Loucy (cell line): Measurements from ENCODE around the gene ARL6IP4.

Experiments
- H2AFZ ChIP-seq: fragments of 200-600 bp; sonication (generic); 2 replicates; pipeline ENCODE4 v1.6.0; 2016; ENCODE audit warnings: antibody characterized with exemption, mild to moderate bottlenecking, low read length, moderate library complexity
- H3F3A ChIP-seq: fragments of 200-600 bp; 2 replicates; pipeline ENCODE4 v1.6.0; 2016; ENCODE audit warnings: antibody characterized with exemption, low read depth, mild to moderate bottlenecking
- H3K27me3 ChIP-seq: fragments of 200-600 bp; sonication (generic); 2 replicates; pipeline ENCODE4 v1.6.1; 2014; ENCODE audit warnings: low read length, mild to moderate bottlenecking; ENCODE audit not compliant: insufficient read depth, poor library complexity, severe bottlenecking
- H3K36me3 ChIP-seq: fragments of 200-600 bp; sonication (generic); 2 replicates; pipeline ENCODE4 v1.6.1; 2016; ENCODE audit warnings: low read length; ENCODE audit not compliant: insufficient read depth
- H3K4me1 ChIP-seq: fragments of 200-600 bp; sonication (generic); 2 replicates; pipeline ENCODE4 v1.5.1; 2014; ENCODE audit warnings: low read length, mild to moderate bottlenecking; ENCODE audit not compliant: insufficient read depth, poor library complexity, severe bottlenecking
- H3K4me2 ChIP-seq: fragments of 200-600 bp; sonication (generic); 2 replicates; pipeline ENCODE4 v1.6.0; 2014; ENCODE audit warnings: antibody characterized with exemption, low read length, low read depth, mild to moderate bottlenecking; ENCODE audit not compliant: poor library complexity, severe bottlenecking
- H3K4me3 ChIP-seq: fragments of 200-600 bp; sonication (generic); 2 replicates; pipeline ENCODE4 v1.5.1; 2014; ENCODE audit warnings: low read length, mild to moderate bottlenecking, mixed read lengths; ENCODE audit not compliant: poor library complexity, severe bottlenecking
- H3K79me2 ChIP-seq: fragments of 200-600 bp; sonication (generic); 2 replicates; pipeline ENCODE4 v1.6.1; 2014; ENCODE audit warnings: low read length; ENCODE audit not compliant: insufficient read depth
- H3K9ac ChIP-seq: fragments of 200-600 bp; sonication (generic); 2 replicates; pipeline ENCODE4 v1.6.0; 2014; ENCODE audit warnings: mild to moderate bottlenecking, low read depth, low read length, moderate library complexity; ENCODE audit not compliant: poor library complexity, severe bottlenecking
- H3K9me2 ChIP-seq: fragments of 200-600 bp; sonication (generic); replicated peaks from 2 replicates; pipeline ENCODE4 v1.6.1; 2016; ENCODE audit warnings: low read depth, low read length, mixed read lengths
- H3K9me3 ChIP-seq: fragments of 200-600 bp; sonication (generic); 2 replicates; pipeline ENCODE4 v1.6.1; 2014; ENCODE audit warnings: mild to moderate bottlenecking, antibody characterized with exemption, low read length, low read depth; ENCODE audit not compliant: insufficient read depth
- H4K20me1 ChIP-seq: fragments of 200-600 bp; sonication (generic); 2 replicates; pipeline ENCODE4 v1.6.0; 2014; ENCODE audit warnings: antibody characterized with exemption, low read length, mild to moderate bottlenecking; ENCODE audit not compliant: insufficient read depth, poor library complexity, severe bottlenecking
- EZH2phosphoT487 ChIP-seq: fragments of 200-600 bp; IDR thresholded peaks from 2 replicates; pipeline ENCODE4 v1.6.1; 2018; ENCODE audit warnings: antibody characterized with exemption, mild to moderate bottlenecking, moderate library complexity, borderline replicate concordance
- TF ChIP-seq, protein P1 (sequence below): fragments of 200-600 bp; sonication (generic); conservative IDR thresholded peaks from 2 replicates; pipeline ENCODE4 v1.5.1; 2014; ENCODE audit warnings: mild to moderate bottlenecking, antibody characterized with exemption, low read length

ARL6IP4 gene

DNA sequence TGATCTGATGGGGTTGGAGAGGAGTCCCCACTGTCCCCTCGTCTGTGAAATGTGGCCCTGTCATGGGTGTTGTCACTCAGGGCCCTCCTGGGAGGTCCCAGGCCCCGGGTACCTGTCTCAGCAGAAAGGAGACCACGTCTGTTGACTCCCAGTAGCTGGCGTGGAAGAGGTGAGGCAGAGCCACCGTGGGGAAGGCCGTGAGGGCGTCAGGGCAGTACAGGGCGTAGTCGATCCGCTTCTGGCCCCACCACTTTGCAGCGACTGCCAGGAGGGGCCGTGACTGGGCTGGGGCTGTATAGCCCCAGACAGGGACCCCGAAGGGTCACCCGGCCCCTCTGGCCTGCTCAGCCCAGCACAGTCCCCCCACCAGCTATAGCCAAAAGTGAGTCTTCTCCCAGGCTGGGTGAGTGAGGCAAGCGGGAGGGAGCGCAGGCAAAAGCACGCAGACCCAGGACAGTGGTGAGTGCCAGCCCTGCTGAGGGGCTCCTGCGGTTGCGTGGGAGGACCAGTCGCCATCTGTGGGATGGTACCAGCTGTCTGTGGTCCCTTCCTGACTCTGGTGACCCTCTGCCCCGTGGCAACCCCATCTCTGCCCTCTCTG, 8.2 kb downstream of the ARL6IP4 start:
- no peaks in the 10 kb centered on the region for H4K20me1 ChIP-seq
- no peak overlapping the region for H2AFZ ChIP-seq
- H3K36me3 ChIP-seq = no peaks in the 10 kb centered on the region
- no peak overlapping the region for H3K9ac ChIP-seq
- no peaks in the 10 kb centered on the region for H3K27me3 ChIP-seq
- no peak overlapping the region for H3K4me2 ChIP-seq
- peaks cover 7% of the 10 kb centered on the region for H3K4me1 ChIP-seq
- H3K9me3 ChIP-seq = no peaks in the 10 kb centered on the region
- H3F3A ChIP-seq = no peaks in the 10 kb centered on the region
- TF ChIP-seq EZH2phosphoT487 = no peak
- TF ChIP-seq, protein P1, sequence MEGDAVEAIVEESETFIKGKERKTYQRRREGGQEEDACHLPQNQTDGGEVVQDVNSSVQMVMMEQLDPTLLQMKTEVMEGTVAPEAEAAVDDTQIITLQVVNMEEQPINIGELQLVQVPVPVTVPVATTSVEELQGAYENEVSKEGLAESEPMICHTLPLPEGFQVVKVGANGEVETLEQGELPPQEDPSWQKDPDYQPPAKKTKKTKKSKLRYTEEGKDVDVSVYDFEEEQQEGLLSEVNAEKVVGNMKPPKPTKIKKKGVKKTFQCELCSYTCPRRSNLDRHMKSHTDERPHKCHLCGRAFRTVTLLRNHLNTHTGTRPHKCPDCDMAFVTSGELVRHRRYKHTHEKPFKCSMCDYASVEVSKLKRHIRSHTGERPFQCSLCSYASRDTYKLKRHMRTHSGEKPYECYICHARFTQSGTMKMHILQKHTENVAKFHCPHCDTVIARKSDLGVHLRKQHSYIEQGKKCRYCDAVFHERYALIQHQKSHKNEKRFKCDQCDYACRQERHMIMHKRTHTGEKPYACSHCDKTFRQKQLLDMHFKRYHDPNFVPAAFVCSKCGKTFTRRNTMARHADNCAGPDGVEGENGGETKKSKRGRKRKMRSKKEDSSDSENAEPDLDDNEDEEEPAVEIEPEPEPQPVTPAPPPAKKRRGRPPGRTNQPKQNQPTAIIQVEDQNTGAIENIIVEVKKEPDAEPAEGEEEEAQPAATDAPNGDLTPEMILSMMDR = no peak
- no peaks in the 10 kb centered on the region for H3K79me2 ChIP-seq
- H3K4me3 ChIP-seq = no peak overlapping the region
- H3K9me2 ChIP-seq = no peaks in the 10 kb centered on the region

DNA sequence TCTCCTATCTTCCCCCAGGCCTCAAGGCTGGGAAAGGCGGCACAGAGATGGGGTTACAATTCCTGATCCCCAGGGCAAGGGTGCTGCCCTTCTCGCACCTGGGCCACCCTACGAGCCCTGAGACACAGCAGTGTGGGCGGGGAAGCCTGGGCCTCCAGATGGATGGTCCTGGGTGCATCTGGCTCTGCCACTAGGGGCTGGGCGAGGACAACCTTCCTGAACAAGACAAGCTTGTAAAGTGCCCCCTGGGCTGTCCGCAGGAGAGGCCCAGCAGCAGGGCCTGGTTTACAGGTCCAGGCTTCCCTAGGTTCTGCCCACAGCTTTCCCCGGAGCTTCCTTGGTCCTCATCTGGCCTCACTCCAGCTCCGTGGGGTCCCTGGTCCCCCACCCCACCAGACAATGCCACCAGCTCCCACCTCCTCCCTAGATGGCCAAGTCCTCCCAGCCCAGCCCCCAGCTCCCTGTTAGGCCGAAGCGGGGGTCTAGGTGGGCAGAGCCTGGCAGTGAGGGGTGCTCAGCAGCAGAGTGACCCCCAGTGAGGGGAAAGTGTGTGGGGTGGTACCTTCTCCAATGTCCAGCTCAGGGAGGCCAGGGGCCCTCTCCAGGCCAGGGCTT, 8.9 kb downstream of the ARL6IP4 start:
- Histone ChIP-seq H2AFZ (no peak overlapping the region), H3K79me2 (no peaks in the 10 kb centered on the region), H3K4me1 (peaks cover 1% of the 10 kb centered on the region), H3K4me2 (no peak overlapping the region), H3K9ac (no peak overlapping the region), H3K27me3 (no peaks in the 10 kb centered on the region), H4K20me1 (no peaks in the 10 kb centered on the region), H3K36me3 (no peaks in the 10 kb centered on the region), H3F3A (no peaks in the 10 kb centered on the region), H3K9me2 (no peaks in the 10 kb centered on the region), H3K4me3 (no peak overlapping the region), H3K9me3 (no peaks in the 10 kb centered on the region)
- TF ChIP-seq, protein P1 = 0 out of 2 replicates have a peak, but pooled peaks have one; percentile 12
- no peak for TF ChIP-seq EZH2phosphoT487

DNA sequence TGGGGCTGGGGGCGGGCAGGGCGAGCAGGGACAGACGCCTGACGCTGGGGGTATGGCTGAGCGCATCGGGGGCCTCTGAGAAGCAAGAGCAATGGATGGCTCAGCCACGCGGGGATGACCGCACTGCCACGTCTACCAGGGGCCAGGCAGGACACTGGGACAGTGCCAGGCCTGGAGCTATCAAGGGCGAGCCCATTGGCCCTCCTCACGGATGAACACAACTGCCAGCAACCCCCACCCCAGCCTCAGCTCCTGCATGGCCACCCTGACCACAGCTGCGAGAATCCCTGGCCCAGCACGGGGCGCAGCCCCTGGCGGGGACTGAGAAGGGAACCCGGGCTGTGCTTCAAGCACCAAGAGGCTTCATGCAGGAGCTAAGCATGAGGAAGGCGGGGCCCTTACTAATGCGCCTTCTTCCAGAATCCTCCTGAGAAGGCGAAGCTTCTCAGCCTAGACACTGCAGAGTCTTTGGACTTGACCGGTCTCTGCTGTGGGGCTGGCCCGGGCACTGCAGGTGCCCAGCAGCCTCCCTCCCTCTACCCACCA, 9.5 kb downstream of the ARL6IP4 start:
- Histone ChIP-seq H3K4me2 (no peak overlapping the region), H3K9ac (no peak overlapping the region), H4K20me1 (no peaks in the 10 kb centered on the region), H3K4me3 (no peak overlapping the region), H3F3A (no peaks in the 10 kb centered on the region), H3K9me3 (no peaks in the 10 kb centered on the region), H3K36me3 (no peaks in the 10 kb centered on the region), H3K79me2 (no peaks in the 10 kb centered on the region), H2AFZ (no peak overlapping the region), H3K9me2 (no peaks in the 10 kb centered on the region), H3K4me1 (no peaks in the 10 kb centered on the region), H3K27me3 (no peaks in the 10 kb centered on the region)
- TF ChIP-seq, protein P1 = no peak
- TF ChIP-seq EZH2phosphoT487 = no peak
